Left cardiac atrium (tissue), 4 donors: ENCODE results near the gene STOM. TPM values are rescaled to one million over a fixed set of nuclear protein-coding genes. Genes with fewer than 3 reads are reported as not detected.
"Not testable (repeated sequence)": the region's sequence is repeated elsewhere in the genome, so short reads cannot be mapped to it uniquely, and the experiment has no call there.

Experiments used
- ATAC-seq, 2 donors: fragments of 200-7000 bp; cut with Tn5 transposase; one replicate each; pipeline ENCODE4 v1.9.1; 2020; ENCODE audit warnings: mild to moderate bottlenecking in 2 of 2, moderate library complexity in 2 of 2
- DNase-seq: peaks from one replicate; pipeline ENCODE4 v3.0.0-alpha.2; 2020
- intact Hi-C, 2 donors: fragments of 100-400 bp; cut with DNase I; formaldehyde crosslinking; loops; one replicate each; pipeline versions ENCODE4 v1.14.1 to v1.15.1; 2022 to 2023
- total RNA-seq, 2 donors: library from RNA; stranded (reverse); fragmentation: NEBNext Ultra II Directional; extraction: Animal tissue kit (Norgen Biotek cat#: 25700); gene quantifications; one replicate each; pipeline ENCODE4 v1.2.1, GENCODE V29; 2021
- donor health status: DM: no; HTN: yes; CAD: no.
- donor health status: DM: no; HTN: yes; CAD: no; lungs with severe emphysema.
- donor health status: DM: yes; HTN: yes; CAD: no.
- donor health status: Dilated cardiomyopathy.

The STOM gene
- total RNA-seq, 2 donors from 2014 or later, result 194 to 326 TPM

- no peak for ATAC-seq
- intact Hi-C loops, result no loop called here
- DNase-seq, result no peak
Observed at GRCh38 chr9:121296213-121297127, 73.6 kb downstream of the STOM start.

- no peak for ATAC-seq
- DNase-seq, result peak; percentile 22
- intact Hi-C loops, result no loop called here
Observed at GRCh38 chr9:121295662-121296191, 74.3 kb downstream of the STOM start.

- peak; percentile 30 to 60 for ATAC-seq
- intact Hi-C loops, result no loop called here
- peak; percentile 73 for DNase-seq
Observed at GRCh38 chr9:121294866-121295661, 75.0 kb downstream of the STOM start.

GRCh38 chr9:121294151-121294743 is 75.8 kb downstream of the STOM start:
- peak; percentile 80 for DNase-seq
- intact Hi-C loops, result no loop called here
- ATAC-seq, result peak; percentile 23 to 39

GRCh38 chr9:121292801-121293241 is 77.2 kb downstream of the STOM start:
- ATAC-seq (no peak), DNase-seq (no peak)
- intact Hi-C loops, result no loop called here

GRCh38 chr9:121292051-121292450 is 78.0 kb downstream of the STOM start:
- ATAC-seq, result no peak
- intact Hi-C loops, result no loop called here
- DNase-seq, result no peak

- DNase-seq, intact Hi-C loops, ATAC-seq: not testable (repeated sequence)
Observed at GRCh38 chr9:121291536-121291935, 78.5 kb downstream of the STOM start.

- DNase-seq (no peak), ATAC-seq (no peak)
- intact Hi-C loops, result loop anchor here in 1 of 2 donors (5.0 kb wide), 1 partner anchor 32 kb away; no protein-coding TSS in a partner anchor
Observed at GRCh38 chr9:121289772-121290370, 80.2 kb downstream of the STOM start.

- ATAC-seq (peak; percentile 18 to 61), DNase-seq (peak; percentile 77)
- intact Hi-C loops, result loop anchor here in 1 of 2 donors (5.0 kb wide), 1 partner anchor 33 kb away; no protein-coding TSS in a partner anchor
Observed at GRCh38 chr9:121289026-121289771, 80.9 kb downstream of the STOM start.

Other genes with a start within 250 kb of the STOM start
- gene RAB14, start 168.4 kb downstream of the STOM start, total RNA-seq, result 10 to 100 TPM; 44.1 to 49.3 TPM
- 1,000 to 10,000 TPM in 1 of 2 donors, 100 to 1,000 TPM in 1; 881 to 1,287 TPM for gene GSN, start 102.1 kb downstream of the STOM start, total RNA-seq
- 10 to 100 TPM in 1 of 2 donors, 1 to 10 TPM in 1; 8.3 to 19.3 TPM for gene GGTA1, start 129.6 kb upstream of the STOM start, total RNA-seq